K562 (cell line): Measurements from ENCODE around the gene MALAT1. TPM values are rescaled to one million over a fixed set of nuclear protein-coding genes. Genes with fewer than 3 reads are reported as not detected.

ENCODE experiments used
- BRF2 ChIP-seq: IDR thresholded peaks from 3 replicates; pipeline ENCODE4 v1.6.1; 2011; ENCODE audit warnings: borderline replicate concordance, mild to moderate bottlenecking; ENCODE audit not compliant: insufficient read length, insufficient read depth
- DMBX1 ChIP-seq: fragments of 250-450 bp; sonication (Bioruptor Pico); IDR thresholded peaks from 2 replicates; pipeline ENCODE4 v1.8.0; 2022; ENCODE audit warnings: inconsistent platforms, mild to moderate bottlenecking, moderate library complexity, borderline replicate concordance
- GABPB1 ChIP-seq: sonication (generic); formaldehyde crosslinking; IDR thresholded peaks from 2 replicates; pipeline ENCODE4 v1.8.0; 2022; ENCODE audit warnings: mild to moderate bottlenecking, missing genetic modification reagents
- HDAC2 ChIP-seq: fragments of 450-650 bp; IDR thresholded peaks from 2 replicates; pipeline ENCODE4 v1.6.1; 2016; ENCODE audit warnings: mild to moderate bottlenecking
- HDGF ChIP-seq: fragments of 450-650 bp; IDR thresholded peaks from 2 replicates; pipeline ENCODE4 v1.6.1; 2016
- HMG20A ChIP-seq: fragments of 450-650 bp; formaldehyde crosslinking; conservative IDR thresholded peaks from 2 replicates; pipeline ENCODE4 v1.4.0; 2020; ENCODE audit warnings: mild to moderate bottlenecking, mixed read lengths
- IRF2 ChIP-seq: sonication (generic); formaldehyde crosslinking; IDR thresholded peaks from 2 replicates; pipeline ENCODE4 v1.8.1; 2022; ENCODE audit warnings: mild to moderate bottlenecking, missing genetic modification reagents
- JUN ChIP-seq, 2 experiments: sonication (generic) in 1 of 2; formaldehyde crosslinking in 1 of 2; IDR thresholded peaks; 2 replicates each; pipeline versions ENCODE4 v1.6.1 to v1.8.0; 2012 to 2022; ENCODE audit warnings: borderline replicate concordance in 2 of 2, mild to moderate bottlenecking in 2 of 2, improper control_type of control experiment in 1 of 2, low read depth in 1 of 2, low read length in 1 of 2, missing genetic modification reagents in 1 of 2
- LARP7 ChIP-seq: fragments of 450-650 bp; IDR thresholded peaks from 2 replicates; pipeline ENCODE4 v1.6.1; 2016
- LCOR ChIP-seq: sonication (generic); formaldehyde crosslinking; IDR thresholded peaks from 2 replicates; pipeline ENCODE4 v1.8.0; 2022; ENCODE audit warnings: mild to moderate bottlenecking, missing genetic modification reagents
- MTA2 ChIP-seq: fragments of 450-650 bp; IDR thresholded peaks from 2 replicates; pipeline ENCODE4 v1.6.1; 2016; ENCODE audit warnings: low read depth
- PATZ1 ChIP-seq: fragments of 250-450 bp; sonication (Bioruptor Pico); IDR thresholded peaks from 2 replicates; pipeline ENCODE4 v1.5.0; 2020; ENCODE audit warnings: mild to moderate bottlenecking, borderline replicate concordance
- RBM34 ChIP-seq: fragments of 200-400 bp; formaldehyde crosslinking; IDR thresholded peaks from 2 replicates; pipeline ENCODE4 v1.6.1; 2018; ENCODE audit warnings: low read length, borderline replicate concordance; ENCODE audit not compliant: insufficient read depth
- RFX7 ChIP-seq: fragments of 250-450 bp; sonication (Bioruptor Pico); IDR thresholded peaks from 2 replicates; pipeline ENCODE4 v1.5.1; 2021; ENCODE audit warnings: mild to moderate bottlenecking
- SETDB1 ChIP-seq: IDR thresholded peaks from one replicate; pipeline ENCODE4 v1.6.1; 2012; ENCODE audit warnings: low read length, control low read depth, inconsistent platforms
- TCF7L2 ChIP-seq: fragments of 150-350 bp; IDR thresholded peaks from 2 replicates; pipeline ENCODE4 v1.6.1; 2016; ENCODE audit warnings: low read depth, mild to moderate bottlenecking, low read length, moderate library complexity
- ZFX ChIP-seq: sonication (generic); formaldehyde crosslinking; IDR thresholded peaks from 2 replicates; pipeline ENCODE4 v1.8.0; 2022; ENCODE audit warnings: mild to moderate bottlenecking, missing genetic modification reagents, moderate library complexity
- ZKSCAN3 ChIP-seq: fragments of 250-450 bp; sonication (Bioruptor Pico); IDR thresholded peaks from 2 replicates; pipeline ENCODE4 v1.4.0; 2020
- ZNF384 ChIP-seq: IDR thresholded peaks from 2 replicates; pipeline ENCODE4 v1.6.1; 2012; ENCODE audit warnings: low read depth, low read length, improper control_type of control experiment
- ZNF398 ChIP-seq: fragments of 250-450 bp; sonication (Bioruptor Pico); IDR thresholded peaks from 2 replicates; pipeline ENCODE4 v1.8.0; 2021; ENCODE audit warnings: moderate library complexity, mild to moderate bottlenecking, inconsistent platforms
- polyA plus RNA-seq, 8 experiments: library from polyadenylated mRNA; depleted of rRNA in 4 of 8; stranded (reverse) in 5 of 8; unstranded in 3 of 8; fragments of >200 nt; fragmentation: Nextera tagmentation in 2 of 8; fragmentation: Illumina TruSeq in 1 of 8; extraction: Ambion mirVana in 2 of 8; extraction: Trizol in 1 of 8; gene quantifications; 2 replicates each; pipeline versions ENCODE4 v1.2.1 to v1.2.3, GENCODE V29; 2011 to 2014; ENCODE audit warnings: inconsistent platforms in 1 of 8, missing spikeins in 1 of 8
- total RNA-seq, 7 experiments: library from RNA; depleted of rRNA in 6 of 7; stranded (reverse); fragments of >200 nt in 6 of 7; fragmentation: Illumina TruSeq in 2 of 7; extraction: Trizol in 2 of 7; gene quantifications; 2 replicates each; pipeline versions ENCODE4 v1.2.1 to v1.2.3, GENCODE V29; 2011 to 2021; ENCODE audit warnings: low replicate concordance in 1 of 7
- TF ChIP-seq, protein P1 (sequence below): fragments of 450-650 bp; IDR thresholded peaks from 2 replicates; pipeline ENCODE4 v1.6.1; 2016; ENCODE audit warnings: mild to moderate bottlenecking

The MALAT1 gene
- total and polyA plus RNA-seq, 9 of the 15 experiments (the other 6 are each of a cell fraction or from before 2014, with no cell fraction given) = 363 to 8,715 (median 2,351) TPM

GRCh38 chr11:65524741-65525545 is 26.1 kb downstream of the MALAT1 start, which contains the start of gene SCYL1 (continued):
- TF ChIP-seq LARP7 (no peak), ZKSCAN3 (CRISPR knock-in tag) (no peak), HMG20A (CRISPR knock-in tag) (no peak), HDAC2 (no peak), RBM34 (no peak), ZNF398 (CRISPR knock-in tag) (no peak), ZNF384 (no peak), JUN (IDR thresholded peaks at IDR 0.05; ENCODE audit: borderline replicate concordance, low read depth, low read length) (no peak; the same call in 1 of the 2 replicates), JUN (CRISPR knock-in tag; IDR thresholded peaks at IDR 0.05; ENCODE audit: borderline replicate concordance) (no peak), PATZ1 (CRISPR knock-in tag) (no peak), IRF2 (CRISPR knock-in tag) (no peak), DMBX1 (no peak), HDGF (no peak), SETDB1 (no peak), TCF7L2 (no peak), LCOR (CRISPR knock-in tag) (0 out of 2 replicates have a peak, but pooled peaks have one; percentile 17), MTA2 (no peak), ZFX (CRISPR knock-in tag) (peak; percentile 100), RFX7 (CRISPR knock-in tag) (no peak), GABPB1 (CRISPR knock-in tag) (peak; percentile 73), BRF2 (no peak)
- TF ChIP-seq, protein P1, sequence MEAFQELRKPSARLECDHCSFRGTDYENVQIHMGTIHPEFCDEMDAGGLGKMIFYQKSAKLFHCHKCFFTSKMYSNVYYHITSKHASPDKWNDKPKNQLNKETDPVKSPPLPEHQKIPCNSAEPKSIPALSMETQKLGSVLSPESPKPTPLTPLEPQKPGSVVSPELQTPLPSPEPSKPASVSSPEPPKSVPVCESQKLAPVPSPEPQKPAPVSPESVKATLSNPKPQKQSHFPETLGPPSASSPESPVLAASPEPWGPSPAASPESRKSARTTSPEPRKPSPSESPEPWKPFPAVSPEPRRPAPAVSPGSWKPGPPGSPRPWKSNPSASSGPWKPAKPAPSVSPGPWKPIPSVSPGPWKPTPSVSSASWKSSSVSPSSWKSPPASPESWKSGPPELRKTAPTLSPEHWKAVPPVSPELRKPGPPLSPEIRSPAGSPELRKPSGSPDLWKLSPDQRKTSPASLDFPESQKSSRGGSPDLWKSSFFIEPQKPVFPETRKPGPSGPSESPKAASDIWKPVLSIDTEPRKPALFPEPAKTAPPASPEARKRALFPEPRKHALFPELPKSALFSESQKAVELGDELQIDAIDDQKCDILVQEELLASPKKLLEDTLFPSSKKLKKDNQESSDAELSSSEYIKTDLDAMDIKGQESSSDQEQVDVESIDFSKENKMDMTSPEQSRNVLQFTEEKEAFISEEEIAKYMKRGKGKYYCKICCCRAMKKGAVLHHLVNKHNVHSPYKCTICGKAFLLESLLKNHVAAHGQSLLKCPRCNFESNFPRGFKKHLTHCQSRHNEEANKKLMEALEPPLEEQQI = no peak
